Liver (tissue), 9 donors: ENCODE data around the gene ARFGAP3. TPM values are rescaled to one million over a fixed set of nuclear protein-coding genes. Genes with fewer than 3 reads are reported as not detected.

Experiments
- DNase-seq: peaks from one replicate; pipeline ENCODE4 v3.0.0-alpha.2; 2017; ENCODE audit warnings: low spot score
- H3K27ac ChIP-seq, 2 donors: one replicate each; pipeline ENCODE4 v1.7.0; 2013; ENCODE audit warnings: inconsistent platforms in 2 of 2, low read length in 2 of 2, control low read depth in 1 of 2, low read depth in 1 of 2, mild to moderate bottlenecking in 1 of 2
- H3K27me3 ChIP-seq, 4 donors: one replicate each; pipeline versions ENCODE4 v1.6.1 to v1.7.0; 2013; ENCODE audit warnings: low read length in 3 of 4, inconsistent platforms in 1 of 4, mild to moderate bottlenecking in 1 of 4, moderate library complexity in 1 of 4; ENCODE audit not compliant: control insufficient read depth in 4 of 4, insufficient read depth in 4 of 4
- H3K36me3 ChIP-seq, 4 donors: one replicate each; pipeline versions ENCODE4 v1.6.1 to v1.7.0; 2013; ENCODE audit warnings: low read length in 3 of 4, mild to moderate bottlenecking in 3 of 4, low read depth in 1 of 4, moderate library complexity in 1 of 4; ENCODE audit not compliant: control insufficient read depth in 4 of 4, insufficient read depth in 3 of 4
- H3K4me1 ChIP-seq, 4 donors: one replicate each; pipeline versions ENCODE4 v1.6.1 to v1.7.0; 2013; ENCODE audit warnings: low read length in 3 of 4, mild to moderate bottlenecking in 3 of 4, moderate library complexity in 1 of 4; ENCODE audit not compliant: control insufficient read depth in 4 of 4, insufficient read depth in 4 of 4
- H3K4me3 ChIP-seq, 3 donors: one replicate each; pipeline versions ENCODE4 v1.6.1 to v1.7.0; 2013; ENCODE audit warnings: low read length in 3 of 3, control low read depth in 1 of 3, low read depth in 1 of 3, mild to moderate bottlenecking in 1 of 3
- H3K9ac ChIP-seq, 2 donors: one replicate each; pipeline ENCODE4 v1.7.0; 2013; ENCODE audit warnings: low read length in 2 of 2, mild to moderate bottlenecking in 2 of 2, moderate library complexity in 2 of 2, control low read depth in 1 of 2, low read depth in 1 of 2
- H3K9me3 ChIP-seq, 4 donors: one replicate each; pipeline versions ENCODE4 v1.6.1 to v1.7.0; 2013; ENCODE audit warnings: low read length in 3 of 4; ENCODE audit not compliant: control insufficient read depth in 4 of 4
- EGR1 ChIP-seq, 2 donors: IDR thresholded peaks; 2 replicates each; pipeline ENCODE4 v1.6.1; 2016 to 2018; ENCODE audit warnings: antibody characterized with exemption in 2 of 2, low read depth in 2 of 2
- FOXA1 ChIP-seq: IDR thresholded peaks from 2 replicates; pipeline ENCODE4 v1.6.1; 2016; ENCODE audit warnings: antibody characterized with exemption
- FOXA2 ChIP-seq: IDR thresholded peaks from 2 replicates; pipeline ENCODE4 v1.6.1; 2016; ENCODE audit warnings: antibody characterized with exemption
- HNF4A ChIP-seq, 2 donors: conservative IDR thresholded peaks; 2 replicates each; pipeline ENCODE4 v1.6.1; 2016; ENCODE audit warnings: antibody characterized with exemption in 2 of 2, mild to moderate bottlenecking in 2 of 2
- HNF4G ChIP-seq: IDR thresholded peaks from 2 replicates; pipeline ENCODE4 v1.6.1; 2016; ENCODE audit warnings: antibody characterized with exemption
- JUND ChIP-seq, 2 donors: IDR thresholded peaks; 2 replicates each; pipeline ENCODE4 v1.6.1; 2016; ENCODE audit warnings: antibody characterized with exemption in 2 of 2
- MAX ChIP-seq: IDR thresholded peaks from 2 replicates; pipeline ENCODE4 v1.6.1; 2016; ENCODE audit warnings: antibody characterized with exemption
- NR2F2 ChIP-seq: IDR thresholded peaks from 2 replicates; pipeline ENCODE4 v1.6.1; 2016; ENCODE audit warnings: antibody characterized with exemption
- RAD21 ChIP-seq, 2 donors: IDR thresholded peaks; 2 replicates each; pipeline ENCODE4 v1.6.1; 2016; ENCODE audit warnings: antibody characterized with exemption in 2 of 2, mild to moderate bottlenecking in 2 of 2
- RXRA ChIP-seq, 2 donors: IDR thresholded peaks; 2 replicates each; pipeline ENCODE4 v1.6.1; 2017 to 2018; ENCODE audit warnings: antibody characterized with exemption in 2 of 2, mild to moderate bottlenecking in 1 of 2
- SP1 ChIP-seq: IDR thresholded peaks from 2 replicates; pipeline ENCODE4 v1.6.1; 2018; ENCODE audit warnings: antibody characterized with exemption, mild to moderate bottlenecking
- TAF1 ChIP-seq: conservative IDR thresholded peaks from 2 replicates; pipeline ENCODE4 v1.6.1; 2016; ENCODE audit warnings: antibody characterized with exemption, mild to moderate bottlenecking
- YY1 ChIP-seq: IDR thresholded peaks from 2 replicates; pipeline ENCODE4 v1.6.1; 2016; ENCODE audit warnings: antibody characterized with exemption, mild to moderate bottlenecking
- WGBS: extraction: QIAGEN DNeasy Blood & Tissue Kit; methylation state at CpG from one replicate; pipeline ENCODE4 v1.1.7; 2013; 5-methylcytosine and 5-hydroxymethylcytosine counted together
- polyA plus RNA-seq, 2 donors: library from polyadenylated mRNA; stranded (reverse) in 1 of 2; unstranded in 1 of 2; fragments of 200-250 nt in 1 of 2; fragments of >200 nt in 1 of 2; fragmentation: Nextera tagmentation in 1 of 2; extraction: Ambion mirVana in 1 of 2; gene quantifications; one replicate each; pipeline versions ENCODE4 v1.2.1 to v1.2.3, GENCODE V29; 2013 to 2015
- total RNA-seq, 2 donors: library from RNA; depleted of rRNA; stranded (reverse); fragments of >200 nt; gene quantifications; one replicate each; pipeline ENCODE4 v1.2.3, GENCODE V29; 2014
- TF ChIP-seq, protein P1 (sequence below): IDR thresholded peaks from 2 replicates; pipeline ENCODE4 v1.6.1; 2016; ENCODE audit warnings: antibody characterized with exemption
- TF ChIP-seq, protein P2 (sequence below): IDR thresholded peaks from 2 replicates; pipeline ENCODE4 v1.6.1; 2016; ENCODE audit warnings: antibody characterized with exemption
- donor health status: healthy.
- donor health status: healthy.
- donor health status: healthy.
- donor health status: healthy.
- donor health status: healthy.

ARFGAP3 gene
- total and polyA plus RNA-seq, 4 donors = 18.2 to 55.1 (median 27.5) TPM

DNA sequence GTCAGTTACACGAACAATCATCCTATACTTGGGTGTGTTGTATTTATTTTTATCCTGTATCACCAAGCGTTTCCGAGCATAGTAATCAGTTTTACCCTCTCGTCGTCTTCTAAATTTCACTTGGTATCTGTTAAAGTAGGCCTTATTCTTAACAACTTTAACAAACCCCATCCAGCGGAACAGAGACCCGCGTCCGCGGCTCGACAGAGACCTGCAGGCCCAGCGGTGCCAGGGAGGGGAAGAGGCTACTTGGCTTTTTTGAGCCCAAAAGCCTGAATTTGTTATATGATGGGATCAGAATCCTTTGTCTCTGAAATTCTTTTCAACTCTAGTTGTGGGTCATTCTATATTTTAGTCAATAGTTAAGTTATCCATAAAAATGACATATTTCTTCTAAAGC lies 79.9 kb downstream of the ARFGAP3 start:
- TF ChIP-seq, protein P1, sequence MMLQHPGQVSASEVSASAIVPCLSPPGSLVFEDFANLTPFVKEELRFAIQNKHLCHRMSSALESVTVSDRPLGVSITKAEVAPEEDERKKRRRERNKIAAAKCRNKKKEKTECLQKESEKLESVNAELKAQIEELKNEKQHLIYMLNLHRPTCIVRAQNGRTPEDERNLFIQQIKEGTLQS = no peak
- TF ChIP-seq HNF4G = no peak
- no peak for TF ChIP-seq SP1
- no peak for TF ChIP-seq FOXA1
- no peak for TF ChIP-seq JUND (IDR thresholded peaks at IDR 0.05)
- no peak for TF ChIP-seq RAD21 (IDR thresholded peaks at IDR 0.05)
- TF ChIP-seq TAF1 = no peak
- Histone ChIP-seq H3K4me3 (no peak overlapping the region), H3K27me3 (no peaks in the 10 kb centered on the region), H3K27ac (no peak overlapping the region), H3K4me1 (no peaks in the 10 kb centered on the region), H3K36me3 (no peaks in the 10 kb centered on the region), H3K9ac (no peak overlapping the region), H3K9me3 (no peaks in the 10 kb centered on the region)
- WGBS = 96% methylated on average over 12 of the region's 12 CpGs
- no peak for DNase-seq

DNA sequence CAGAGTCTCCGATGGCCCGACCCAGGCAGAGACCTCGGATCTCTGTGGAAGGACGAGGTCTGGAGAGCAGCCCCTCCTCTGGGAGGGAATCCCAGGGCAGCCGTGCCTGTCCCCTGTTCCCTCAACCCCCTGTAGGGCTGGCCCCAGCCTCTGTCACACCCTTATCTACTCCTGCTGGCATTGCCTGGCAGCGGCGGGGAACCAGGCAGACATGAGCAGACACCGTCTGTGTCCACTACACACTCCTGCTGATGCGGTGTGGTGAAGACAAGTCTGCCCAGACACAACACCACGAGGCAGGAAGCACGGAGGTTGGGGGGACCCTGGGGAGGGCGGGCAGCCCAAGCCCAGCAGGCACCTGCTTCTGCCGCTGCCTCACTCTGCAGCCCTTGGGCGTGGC lies 83.9 kb downstream of the ARFGAP3 start:
- DNase-seq = no peak
- no peak overlapping the region for H3K9ac ChIP-seq
- H3K4me1 ChIP-seq = peaks cover 0 to 7% (median 4%) of the 10 kb centered on the region in 4 donors
- no peaks in the 10 kb centered on the region for H3K36me3 ChIP-seq
- no peaks in the 10 kb centered on the region for H3K9me3 ChIP-seq
- H3K4me3 ChIP-seq = no peak overlapping the region
- TF ChIP-seq TAF1 = no peak
- no peak for TF ChIP-seq RAD21 (IDR thresholded peaks at IDR 0.05)
- no peak for TF ChIP-seq YY1
- no peak for TF ChIP-seq FOXA1
- WGBS = 65% methylated on average over 14 of the region's 14 CpGs
- H3K27ac ChIP-seq = no peak overlapping the region
- H3K27me3 ChIP-seq = no peaks in the 10 kb centered on the region

DNA sequence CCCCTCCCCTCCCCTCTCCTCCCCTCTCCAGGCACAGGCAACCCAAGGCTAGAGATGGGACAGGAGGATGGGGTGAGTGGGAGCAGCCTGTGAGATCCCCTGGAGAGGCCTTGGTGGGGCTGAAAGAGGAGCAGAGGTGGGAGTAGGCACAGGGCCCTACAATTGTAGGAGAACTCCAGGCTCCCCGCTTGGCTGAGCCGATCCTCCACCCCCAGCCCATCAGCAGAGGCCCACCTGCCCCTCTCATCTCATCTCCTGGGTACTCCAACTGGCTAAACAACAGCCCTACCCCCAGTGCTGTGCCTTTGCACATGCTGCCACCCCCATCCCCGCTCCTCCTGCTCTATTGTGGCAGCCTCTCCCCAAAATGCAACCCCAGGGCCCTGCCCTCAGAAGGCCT lies 84.4 kb downstream of the ARFGAP3 start:
- H3K27ac ChIP-seq = no peak overlapping the region
- H3K27me3 ChIP-seq = no peaks in the 10 kb centered on the region
- TF ChIP-seq TAF1 = no peak
- TF ChIP-seq NR2F2 = no peak
- no peak for TF ChIP-seq EGR1 (IDR thresholded peaks at IDR 0.05; ENCODE audit: low read depth in 2 of 2)
- TF ChIP-seq MAX = no peak
- TF ChIP-seq FOXA2 = no peak
- no peak for TF ChIP-seq FOXA1
- TF ChIP-seq RXRA (IDR thresholded peaks at IDR 0.05) = no peak
- no peak for TF ChIP-seq HNF4A (conservative IDR thresholded peaks at IDR 0.05)
- TF ChIP-seq, protein P2, sequence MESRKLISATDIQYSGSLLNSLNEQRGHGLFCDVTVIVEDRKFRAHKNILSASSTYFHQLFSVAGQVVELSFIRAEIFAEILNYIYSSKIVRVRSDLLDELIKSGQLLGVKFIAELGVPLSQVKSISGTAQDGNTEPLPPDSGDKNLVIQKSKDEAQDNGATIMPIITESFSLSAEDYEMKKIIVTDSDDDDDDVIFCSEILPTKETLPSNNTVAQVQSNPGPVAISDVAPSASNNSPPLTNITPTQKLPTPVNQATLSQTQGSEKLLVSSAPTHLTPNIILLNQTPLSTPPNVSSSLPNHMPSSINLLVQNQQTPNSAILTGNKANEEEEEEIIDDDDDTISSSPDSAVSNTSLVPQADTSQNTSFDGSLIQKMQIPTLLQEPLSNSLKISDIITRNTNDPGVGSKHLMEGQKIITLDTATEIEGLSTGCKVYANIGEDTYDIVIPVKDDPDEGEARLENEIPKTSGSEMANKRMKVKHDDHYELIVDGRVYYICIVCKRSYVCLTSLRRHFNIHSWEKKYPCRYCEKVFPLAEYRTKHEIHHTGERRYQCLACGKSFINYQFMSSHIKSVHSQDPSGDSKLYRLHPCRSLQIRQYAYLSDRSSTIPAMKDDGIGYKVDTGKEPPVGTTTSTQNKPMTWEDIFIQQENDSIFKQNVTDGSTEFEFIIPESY = no peak
- TF ChIP-seq, protein P1 = no peak
- TF ChIP-seq YY1 = no peak
- no peak for TF ChIP-seq JUND (IDR thresholded peaks at IDR 0.05)
- H3K9me3 ChIP-seq = no peaks in the 10 kb centered on the region
- no peak overlapping the region for H3K9ac ChIP-seq
- H3K36me3 ChIP-seq = no peaks in the 10 kb centered on the region
- WGBS = 78% methylated on average over 3 of the region's 3 CpGs
- H3K4me3 ChIP-seq = no peak overlapping the region
- no peak for DNase-seq
- peaks cover 0 to 7% (median 4%) of the 10 kb centered on the region in 4 donors for H3K4me1 ChIP-seq
